Measurements from ENCODE around the gene HOXC9. TPM values are rescaled to one million over a fixed set of nuclear protein-coding genes. Genes with fewer than 3 reads are reported as not detected.

The HOXC9 gene
- total RNA-seq, 2 donors from 2014 or later: not detected

DNA sequence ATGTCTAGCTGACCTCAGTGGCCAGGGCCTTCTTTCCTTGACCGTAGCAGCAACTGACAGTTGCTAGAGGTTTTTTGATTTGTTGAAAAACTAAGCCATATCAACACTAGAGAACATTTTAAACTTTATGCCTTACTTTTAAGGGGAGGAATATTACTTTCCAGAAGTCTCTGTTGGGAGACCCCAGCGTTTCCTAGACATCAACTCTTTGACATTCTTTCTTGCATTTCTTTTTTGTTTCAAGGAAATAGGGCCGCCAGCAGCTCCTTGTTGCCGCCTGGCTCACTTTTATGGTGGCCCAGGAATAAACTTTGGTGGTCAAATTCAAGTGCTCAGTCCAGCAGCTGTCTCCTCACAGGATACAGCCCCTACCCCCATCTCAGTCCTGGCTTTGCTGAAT is 29.5 kb upstream of the HOXC9 start:
- peaks cover 65 to 91% of the 10 kb centered on the region in 2 donors for H3K27me3 ChIP-seq
- DNase-seq (ENCODE audit: low spot score): no peak
- peaks cover 0 to 35% of the 10 kb centered on the region in 2 donors for H3K4me1 ChIP-seq
- no peak overlapping the region for H3K27ac ChIP-seq
- no peak overlapping the region for H3K4me3 ChIP-seq
- no peaks in the 10 kb centered on the region for H3K9me3 ChIP-seq
- H3K36me3 ChIP-seq: no peaks in the 10 kb centered on the region
- TF ChIP-seq, protein P1, sequence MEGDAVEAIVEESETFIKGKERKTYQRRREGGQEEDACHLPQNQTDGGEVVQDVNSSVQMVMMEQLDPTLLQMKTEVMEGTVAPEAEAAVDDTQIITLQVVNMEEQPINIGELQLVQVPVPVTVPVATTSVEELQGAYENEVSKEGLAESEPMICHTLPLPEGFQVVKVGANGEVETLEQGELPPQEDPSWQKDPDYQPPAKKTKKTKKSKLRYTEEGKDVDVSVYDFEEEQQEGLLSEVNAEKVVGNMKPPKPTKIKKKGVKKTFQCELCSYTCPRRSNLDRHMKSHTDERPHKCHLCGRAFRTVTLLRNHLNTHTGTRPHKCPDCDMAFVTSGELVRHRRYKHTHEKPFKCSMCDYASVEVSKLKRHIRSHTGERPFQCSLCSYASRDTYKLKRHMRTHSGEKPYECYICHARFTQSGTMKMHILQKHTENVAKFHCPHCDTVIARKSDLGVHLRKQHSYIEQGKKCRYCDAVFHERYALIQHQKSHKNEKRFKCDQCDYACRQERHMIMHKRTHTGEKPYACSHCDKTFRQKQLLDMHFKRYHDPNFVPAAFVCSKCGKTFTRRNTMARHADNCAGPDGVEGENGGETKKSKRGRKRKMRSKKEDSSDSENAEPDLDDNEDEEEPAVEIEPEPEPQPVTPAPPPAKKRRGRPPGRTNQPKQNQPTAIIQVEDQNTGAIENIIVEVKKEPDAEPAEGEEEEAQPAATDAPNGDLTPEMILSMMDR (IDR thresholded peaks at IDR 0.05): no peak

DNA sequence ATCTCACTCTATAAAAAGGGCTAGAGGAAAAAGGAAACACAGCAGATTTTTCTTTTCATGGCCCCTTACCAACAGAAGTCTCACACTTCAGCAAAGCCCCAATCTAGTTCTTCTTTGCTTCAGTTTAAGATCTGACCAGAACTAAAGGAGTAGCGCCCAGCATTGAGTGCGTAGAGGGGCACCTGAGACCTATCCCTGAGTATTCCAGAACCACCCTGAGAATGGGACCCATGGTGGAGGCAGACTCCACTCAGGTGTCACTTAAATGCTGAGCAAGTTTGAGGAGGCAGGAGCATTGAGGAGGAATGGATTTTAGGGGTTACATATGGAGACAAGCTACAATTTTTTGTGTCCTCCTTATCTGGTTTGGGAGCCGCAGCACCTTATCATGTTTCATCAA is 28.8 kb upstream of the HOXC9 start:
- Histone ChIP-seq H3K36me3 (no peaks in the 10 kb centered on the region), H3K4me3 (no peak overlapping the region), H3K27me3 (peaks cover 65 to 91% of the 10 kb centered on the region in 2 donors), H3K4me1 (peaks cover 0 to 36% of the 10 kb centered on the region in 2 donors), H3K27ac (no peak overlapping the region), H3K9me3 (no peaks in the 10 kb centered on the region)
- TF ChIP-seq, protein P1 (IDR thresholded peaks at IDR 0.05): no peak
- no peak for DNase-seq (ENCODE audit: low spot score)

DNA sequence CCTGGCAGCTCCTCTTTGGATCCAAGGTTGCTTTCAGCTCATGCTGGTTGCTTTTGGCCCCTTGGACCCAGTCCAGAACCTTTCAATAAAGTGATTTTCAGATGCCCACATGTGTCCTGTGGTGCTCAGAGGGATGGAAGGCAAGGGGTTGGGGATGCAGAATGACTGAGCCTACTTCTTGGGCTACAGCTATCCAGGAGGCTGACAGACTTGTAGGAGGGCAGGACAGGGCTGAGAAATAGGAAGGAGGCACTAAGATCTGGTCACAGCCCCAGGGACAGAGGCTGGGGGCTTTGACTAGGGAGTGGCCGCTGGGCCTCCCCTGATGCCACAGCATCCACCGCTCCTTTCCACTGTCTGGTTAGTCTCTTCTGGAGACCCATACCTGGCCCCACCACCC is 28.3 kb upstream of the HOXC9 start:
- peaks cover 0 to 31% of the 10 kb centered on the region in 2 donors for H3K4me1 ChIP-seq
- H3K4me3 ChIP-seq: no peak overlapping the region
- no peak overlapping the region for H3K27ac ChIP-seq
- peaks cover 65 to 91% of the 10 kb centered on the region in 2 donors for H3K27me3 ChIP-seq
- DNase-seq (ENCODE audit: low spot score): no peak
- no peaks in the 10 kb centered on the region for H3K9me3 ChIP-seq
- TF ChIP-seq, protein P1 (IDR thresholded peaks at IDR 0.05): no peak
- no peaks in the 10 kb centered on the region for H3K36me3 ChIP-seq

DNA sequence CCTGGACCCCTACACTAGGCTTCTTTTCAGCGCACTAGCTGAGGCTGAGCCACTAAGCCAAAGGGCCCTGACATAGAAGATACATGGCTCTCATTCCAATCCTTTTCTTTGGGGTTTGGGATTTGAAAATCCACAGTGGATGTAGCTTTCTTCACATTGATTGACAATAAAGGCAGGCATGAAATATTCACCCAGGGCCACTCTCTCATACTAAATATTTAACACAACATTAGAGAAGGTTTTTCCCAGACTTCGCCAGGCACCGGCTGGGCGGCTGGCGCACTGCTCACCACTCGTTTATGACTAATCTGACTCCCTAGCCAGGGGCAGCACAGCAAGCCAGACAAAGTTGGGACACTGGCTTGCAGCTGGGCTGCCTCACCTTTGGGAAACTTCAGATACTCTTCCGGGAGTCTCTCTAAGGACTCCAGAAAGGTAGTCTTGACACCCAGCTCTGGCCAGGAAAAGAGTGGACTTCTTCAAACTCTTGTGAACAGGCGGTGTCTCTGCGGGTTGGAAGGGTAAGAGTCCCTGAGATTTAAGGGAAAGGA is 27.7 kb upstream of the HOXC9 start:
- no peak overlapping the region for H3K4me3 ChIP-seq
- no peaks in the 10 kb centered on the region for H3K9me3 ChIP-seq
- peaks cover 63 to 91% of the 10 kb centered on the region in 2 donors for H3K27me3 ChIP-seq
- TF ChIP-seq, protein P1 (IDR thresholded peaks at IDR 0.05): no peak
- H3K27ac ChIP-seq: no peak overlapping the region
- H3K36me3 ChIP-seq: no peaks in the 10 kb centered on the region
- peaks cover 0 to 29% of the 10 kb centered on the region in 2 donors for H3K4me1 ChIP-seq
- no peak for DNase-seq (ENCODE audit: low spot score)

DNA sequence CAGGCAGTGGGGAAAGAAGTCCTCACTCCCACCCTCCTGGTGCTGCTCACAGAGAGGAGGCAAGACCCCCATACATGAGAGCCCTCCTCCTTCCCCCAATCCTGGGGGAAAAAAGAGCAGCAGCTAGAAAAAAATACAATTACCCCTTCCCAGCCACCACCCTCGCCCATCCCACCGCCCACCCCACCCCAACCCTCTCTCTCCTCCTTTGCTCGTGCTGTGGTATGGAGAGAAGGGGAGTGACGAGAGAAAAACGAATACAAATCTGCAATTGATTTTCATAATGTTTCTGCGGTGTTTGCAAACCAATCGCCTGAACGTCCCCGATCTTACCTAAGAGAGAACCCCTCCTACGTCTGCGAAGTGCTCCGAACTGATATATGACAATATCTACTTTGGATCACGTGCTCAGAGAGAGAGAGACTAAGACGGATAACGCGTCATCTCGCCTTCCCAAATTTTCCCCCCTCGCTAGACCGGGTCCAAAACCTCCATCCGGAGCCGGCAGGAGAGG is 27.2 kb upstream of the HOXC9 start, which contains the start of gene HOXC11:
Gene HOXC11, plus strand, starts transcription at position 405 of the 514 bp plus-strand sequence. CDS start 116 bp downstream, outside the sequence.
- Histone ChIP-seq H3K4me3 (peak within 1 kb of the TSS in 1 of 2 donors; percentile 32), H3K27ac (no peak within 1 kb of the TSS), H3K36me3 (no peaks in the 10 kb centered on the region), H3K27me3 (peaks cover 66 to 91% of the 10 kb centered on the region in 2 donors), H3K4me1 (peaks cover 0 to 29% of the 10 kb centered on the region in 2 donors), H3K9me3 (no peaks in the 10 kb centered on the region)
- TF ChIP-seq, protein P1 (IDR thresholded peaks at IDR 0.05): no peak
- DNase-seq (ENCODE audit: low spot score): no peak
